HUDEP-2 (cell line): ENCODE measurements around the gene ATF6.

Source experiments
- DNase-seq, 76 experiments: peaks; one replicate each; lab custom pipeline; 2025; ENCODE audit not compliant: unreplicated experiment in 76 of 76; lab: John Stamatoyannopoulos, UW

The ATF6 gene

GRCh38 chr1:161929137-161929536 is 163.0 kb downstream of the ATF6 start:
- no peak for DNase-seq

- no peak for DNase-seq
These were observed 163.9 kb downstream of the ATF6 start for GRCh38 chr1:161930064-161930463.

- no peak for DNase-seq
These were observed 166.5 kb downstream of the ATF6 start for GRCh38 chr1:161932668-161933067.

- no peak for DNase-seq
These were observed 167.8 kb downstream of the ATF6 start for GRCh38 chr1:161933592-161934588.

GRCh38 chr1:161935264-161935663 is 169.1 kb downstream of the ATF6 start:
- DNase-seq = no peak

GRCh38 chr1:161936786-161937185 is 170.7 kb downstream of the ATF6 start:
- DNase-seq = no peak

GRCh38 chr1:161940866-161941591 is 174.9 kb downstream of the ATF6 start:
- no peak for DNase-seq

GRCh38 chr1:161941726-161942436 is 175.8 kb downstream of the ATF6 start:
- DNase-seq = no peak

GRCh38 chr1:161943737-161944136 is 177.6 kb downstream of the ATF6 start:
- DNase-seq = no peak

- DNase-seq = peak in 9 of 76 experiments; percentile 3 to 41 (median 17)
These were observed 178.3 kb downstream of the ATF6 start for GRCh38 chr1:161944381-161944780.

GRCh38 chr1:161945306-161946060 is 179.4 kb downstream of the ATF6 start:
- DNase-seq = peak in 26 of 76 experiments; percentile 2 to 69 (median 30)

GRCh38 chr1:161946071-161946987 is 180.2 kb downstream of the ATF6 start:
- no peak for DNase-seq

GRCh38 chr1:161948435-161948834 is 182.3 kb downstream of the ATF6 start:
- no peak for DNase-seq

- DNase-seq = no peak
These were observed 183.4 kb downstream of the ATF6 start for GRCh38 chr1:161949548-161949947.

- no peak for DNase-seq
These were observed 184.3 kb downstream of the ATF6 start for GRCh38 chr1:161950377-161950776.

- DNase-seq = no peak
These were observed 185.5 kb downstream of the ATF6 start for GRCh38 chr1:161951646-161952045.

- DNase-seq = no peak
These were observed 186.6 kb downstream of the ATF6 start for GRCh38 chr1:161952607-161953172.

- peak in 17 of 76 experiments; percentile 8 to 55 (median 22) for DNase-seq
These were observed 187.3 kb downstream of the ATF6 start for GRCh38 chr1:161953256-161953920.
